HG02763 (cell line): ENCODE data around the gene CD40LG.

Experiments used
- ATAC-seq: cut with Tn5 transposase; IDR thresholded peaks from one replicate; pipeline ENCODE4 v1.9.1; 2021; ENCODE audit warnings: mild to moderate bottlenecking, moderate library complexity; ENCODE audit not compliant: unreplicated experiment

CD40LG gene

DNA sequence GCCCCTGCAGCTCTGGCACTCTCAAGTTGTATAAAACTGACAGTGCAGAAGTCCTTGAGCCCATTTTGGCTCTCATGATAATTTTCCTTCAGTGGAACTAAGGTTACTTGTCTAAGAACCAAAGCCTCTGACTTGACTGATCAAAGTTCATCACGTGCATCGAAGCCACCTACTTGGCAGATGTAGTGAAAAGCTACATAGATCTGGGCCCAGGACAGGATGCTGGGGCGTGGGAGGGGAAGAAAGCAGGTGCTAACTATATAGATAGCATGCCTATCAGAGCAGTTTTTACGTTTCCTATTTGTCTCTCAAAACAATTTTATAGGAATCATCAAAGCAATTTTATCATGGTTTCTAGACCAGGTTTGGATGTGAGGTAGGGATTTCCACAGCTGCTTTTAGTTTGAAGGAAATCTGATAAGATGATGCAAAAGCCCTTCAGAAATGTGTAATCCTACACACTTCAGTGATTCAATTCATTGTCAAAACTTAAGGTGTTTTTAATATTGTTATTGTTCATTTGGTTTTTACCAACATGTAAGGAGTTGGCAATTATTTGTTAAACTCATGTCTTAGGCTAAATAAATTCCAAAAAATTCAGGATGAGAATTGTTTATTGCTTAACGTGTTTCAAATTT lies 1.2 kb upstream of the CD40LG start:
- ATAC-seq: no peak

DNA sequence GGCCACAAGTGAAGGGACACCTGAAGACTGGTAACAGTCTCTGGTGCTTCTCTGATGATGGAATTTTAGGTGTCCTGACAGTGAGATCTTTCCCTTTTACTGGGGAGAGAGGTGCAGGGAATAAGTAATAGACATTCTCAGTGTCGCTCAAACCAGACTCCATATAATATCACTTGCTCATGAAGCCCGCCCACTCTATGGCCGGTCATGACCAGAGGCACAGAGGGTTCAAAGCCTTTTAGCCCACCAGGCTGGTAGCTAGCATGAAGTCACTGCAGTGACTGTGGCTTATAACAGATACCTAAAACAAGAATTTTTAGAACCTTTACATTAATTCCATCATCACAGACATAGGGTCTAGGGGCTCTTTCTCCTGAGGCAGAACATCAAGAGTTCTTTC lies 2.9 kb downstream of the CD40LG start:
- ATAC-seq: no peak

DNA sequence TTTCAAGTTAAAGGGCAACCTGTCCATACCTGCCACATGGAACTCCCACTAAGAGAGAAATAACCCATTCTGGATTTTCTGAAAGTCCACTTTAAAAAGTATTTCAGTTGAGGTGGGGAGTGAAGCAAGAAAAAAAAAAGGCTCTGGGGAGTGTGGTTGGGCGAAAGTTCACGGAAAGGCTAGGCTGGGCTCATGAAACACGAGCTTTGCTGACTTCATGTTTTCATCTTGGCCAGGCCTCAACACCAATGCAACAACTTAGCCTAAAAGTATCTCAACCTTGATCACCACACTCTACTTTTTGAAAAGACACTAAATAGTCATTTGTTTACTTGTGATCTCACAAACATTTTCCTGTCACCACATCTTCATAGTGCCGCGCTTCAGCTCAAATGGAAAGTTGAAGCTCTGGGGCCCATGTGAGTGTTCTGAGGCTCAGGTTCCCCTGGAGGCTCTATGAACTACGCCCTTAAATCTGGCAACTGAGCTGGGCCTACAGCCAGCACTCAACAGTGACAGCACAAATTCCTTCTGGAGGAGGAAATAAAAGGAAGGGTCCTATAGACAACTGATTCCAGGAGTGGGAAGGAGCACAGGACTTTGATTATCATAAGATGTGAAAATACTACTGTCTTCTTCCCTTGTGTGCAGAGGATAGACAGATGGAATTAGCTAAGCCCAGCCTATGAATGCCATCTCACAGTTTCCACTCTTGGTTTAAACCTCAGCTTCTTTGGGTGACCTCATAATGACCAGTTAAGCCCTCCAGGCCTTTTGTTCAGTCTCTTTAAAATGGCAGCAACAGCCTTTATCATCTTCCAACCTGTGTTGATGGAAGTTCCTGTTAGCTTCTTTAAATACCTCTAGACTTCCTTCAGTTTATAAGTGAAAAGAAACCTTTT lies 5.1 kb downstream of the CD40LG start:
- no peak for ATAC-seq

- no peak for ATAC-seq
These were observed 8.5 kb downstream of the CD40LG start for GRCh38 chrX:136656361-136656964.

- ATAC-seq: no peak
These were observed 10.2 kb downstream of the CD40LG start for GRCh38 chrX:136658151-136658550.

DNA sequence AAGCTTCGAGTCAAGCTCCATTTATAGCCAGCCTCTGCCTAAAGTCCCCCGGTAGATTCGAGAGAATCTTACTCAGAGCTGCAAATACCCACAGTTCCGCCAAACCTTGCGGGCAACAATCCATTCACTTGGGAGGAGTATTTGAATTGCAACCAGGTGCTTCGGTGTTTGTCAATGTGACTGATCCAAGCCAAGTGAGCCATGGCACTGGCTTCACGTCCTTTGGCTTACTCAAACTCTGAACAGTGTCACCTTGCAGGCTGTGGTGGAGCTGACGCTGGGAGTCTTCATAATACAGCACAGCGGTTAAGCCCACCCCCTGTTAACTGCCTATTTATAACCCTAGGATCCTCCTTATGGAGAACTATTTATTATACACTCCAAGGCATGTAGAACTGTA lies 11.2 kb downstream of the CD40LG start:
- no peak for ATAC-seq

- no peak for ATAC-seq
These were observed 12.9 kb downstream of the CD40LG start for GRCh38 chrX:136660896-136661295.

- no peak for ATAC-seq
These were observed 14.1 kb downstream of the CD40LG start for GRCh38 chrX:136662104-136662503.

DNA sequence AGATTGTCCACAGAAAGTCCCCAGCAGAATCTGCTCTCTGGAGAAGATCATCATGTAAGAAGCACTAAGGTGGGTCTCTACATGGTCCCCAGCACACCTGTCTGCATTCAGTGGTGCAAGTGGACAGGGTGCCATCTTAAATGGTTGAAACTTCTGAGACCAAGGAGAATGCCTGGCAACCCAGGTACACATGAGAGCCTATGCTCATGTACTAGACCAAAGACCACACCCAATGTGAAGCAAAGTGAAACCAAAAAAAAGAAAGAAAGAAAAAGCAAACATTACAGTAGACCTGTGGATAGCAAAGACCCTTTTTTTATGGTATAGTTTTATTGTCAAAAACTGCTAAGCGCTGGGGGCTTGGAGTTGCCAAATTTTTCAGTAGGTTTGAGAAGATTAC lies 15.0 kb downstream of the CD40LG start:
- ATAC-seq: no peak

DNA sequence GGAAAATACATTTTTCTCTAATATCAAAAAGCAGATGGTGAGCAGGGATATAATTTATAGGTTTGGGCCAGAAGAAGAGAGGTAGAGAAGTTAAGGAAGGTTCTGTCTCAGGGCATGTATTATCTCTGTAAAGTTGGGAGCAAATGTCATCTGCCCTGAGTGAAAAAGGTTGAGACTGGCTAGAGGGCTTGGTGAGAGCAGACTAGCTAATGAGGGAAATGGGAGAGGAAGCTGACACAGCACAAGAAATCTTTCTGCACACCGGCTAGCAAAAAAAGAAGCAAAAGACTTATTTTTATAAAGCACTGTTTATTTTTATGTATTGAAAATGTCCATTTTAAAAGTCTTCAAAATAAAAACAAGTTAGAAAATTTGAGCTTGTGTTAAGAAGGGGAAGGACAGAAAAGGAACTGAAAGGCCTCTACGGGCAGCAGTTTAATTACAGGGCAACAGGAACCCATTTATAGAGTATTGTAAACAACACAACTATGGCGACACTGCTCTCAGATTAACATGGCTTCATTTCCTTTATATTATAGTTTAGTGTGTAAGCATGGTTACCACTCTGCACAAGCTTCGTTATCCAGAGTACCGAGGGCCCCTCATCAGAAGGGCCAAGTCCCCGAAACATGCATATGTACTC lies 17.4 kb downstream of the CD40LG start:
- peak; percentile 48 for ATAC-seq

- ATAC-seq: no peak
These were observed 18.1 kb downstream of the CD40LG start for GRCh38 chrX:136666088-136666487.

GRCh38 chrX:136667446-136668168 lies 19.6 kb downstream of the CD40LG start:
- no peak for ATAC-seq

- ATAC-seq: no peak
These were observed 23.1 kb downstream of the CD40LG start for GRCh38 chrX:136671006-136671610.

- no peak for ATAC-seq
These were observed 26.5 kb downstream of the CD40LG start for GRCh38 chrX:136674270-136674985.

- ATAC-seq: no peak
These were observed 31.6 kb downstream of the CD40LG start for GRCh38 chrX:136679531-136679930.

DNA sequence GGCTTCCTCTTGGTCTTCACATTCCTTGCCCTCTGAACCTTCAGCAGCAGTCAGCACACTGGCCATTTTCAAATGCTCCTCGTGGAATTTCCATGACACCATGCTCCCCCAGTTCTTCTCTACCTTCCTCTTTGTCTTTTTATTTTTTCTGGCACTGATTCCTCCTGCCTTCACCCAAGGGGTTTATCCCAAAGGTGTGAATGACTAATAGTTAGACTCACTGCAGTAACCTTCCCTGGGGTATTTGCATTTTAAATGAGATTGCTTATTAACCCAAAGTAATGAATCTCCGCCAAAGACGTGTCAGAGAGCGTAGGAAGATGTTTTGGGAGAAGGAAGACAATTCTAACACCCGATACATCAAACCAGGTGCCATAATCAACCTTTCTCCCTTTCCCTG lies 36.2 kb downstream of the CD40LG start:
- no peak for ATAC-seq

GRCh38 chrX:136687457-136687856 lies 39.5 kb downstream of the CD40LG start:
- ATAC-seq: no peak

GRCh38 chrX:136689436-136689835 lies 41.5 kb downstream of the CD40LG start:
- no peak for ATAC-seq

- ATAC-seq: no peak
These were observed 43.3 kb downstream of the CD40LG start for GRCh38 chrX:136691028-136691809.
